Mucosa of descending colon (tissue), 3 donors: ENCODE measurements around the gene MTHFSD. TPM values are rescaled to one million over a fixed set of nuclear protein-coding genes. Genes with fewer than 3 reads are reported as not detected.

Experiments used
- ATAC-seq: fragments of 200-7000 bp; cut with Tn5 transposase; one replicate; pipeline ENCODE4 v1.9.1; 2020; ENCODE audit warnings: mild to moderate bottlenecking, moderate library complexity
- DNase-seq, 3 donors: peaks; one replicate each; pipeline ENCODE4 v3.0.0-alpha.2; 2020
- H3K36me3 ChIP-seq: fragments of 200-600 bp; one replicate; pipeline ENCODE4 v1.8.0; 2021; ENCODE audit warnings: low read depth, mild to moderate bottlenecking
- H3K4me1 ChIP-seq: fragments of 200-600 bp; one replicate; pipeline ENCODE4 v1.8.0; 2021; ENCODE audit warnings: low read depth, mild to moderate bottlenecking
- H3K4me3 ChIP-seq: fragments of 200-600 bp; one replicate; pipeline ENCODE4 v1.8.0; 2021; ENCODE audit warnings: mild to moderate bottlenecking
- H3K9me3 ChIP-seq: fragments of 200-600 bp; one replicate; pipeline ENCODE4 v1.8.0; 2021; ENCODE audit warnings: mild to moderate bottlenecking
- intact Hi-C, 2 donors: fragments of 100-400 bp; cut with DNase I in 1 of 2; cut with micrococcal nuclease in 1 of 2; formaldehyde crosslinking; loops; one replicate each; pipeline versions ENCODE4 v1.11.0 to v1.11.1; 2022; cut with DNase I, micrococcal nuclease
- total RNA-seq, 3 donors: library from RNA; stranded (reverse); fragmentation: NEBNext Ultra II Directional in 2 of 3; extraction: Animal tissue kit (Norgen Biotek cat#: 25700) in 2 of 3; gene quantifications; one replicate each; pipeline versions ENCODE4 v1.2.1 to v1.2.4, GENCODE V29; 2021 to 2023
- TF ChIP-seq, protein P1 (sequence below): fragments of 200-600 bp; IDR thresholded peaks from one replicate; pipeline ENCODE4 v1.8.0; 2022; ENCODE audit warnings: antibody characterized with exemption, mild to moderate bottlenecking
- donor health status: DM: no; HTN: no; CAD: no; lungs with moderate emphysema.
- donor health status: DM: no; HTN: no; CAD: no.
- donor health status: DM: no; HTN: yes; CAD: no.

Gene MTHFSD
- total RNA-seq, 3 donors from 2014 or later, result 22.6 to 30.4 (median 25.5) TPM

DNA sequence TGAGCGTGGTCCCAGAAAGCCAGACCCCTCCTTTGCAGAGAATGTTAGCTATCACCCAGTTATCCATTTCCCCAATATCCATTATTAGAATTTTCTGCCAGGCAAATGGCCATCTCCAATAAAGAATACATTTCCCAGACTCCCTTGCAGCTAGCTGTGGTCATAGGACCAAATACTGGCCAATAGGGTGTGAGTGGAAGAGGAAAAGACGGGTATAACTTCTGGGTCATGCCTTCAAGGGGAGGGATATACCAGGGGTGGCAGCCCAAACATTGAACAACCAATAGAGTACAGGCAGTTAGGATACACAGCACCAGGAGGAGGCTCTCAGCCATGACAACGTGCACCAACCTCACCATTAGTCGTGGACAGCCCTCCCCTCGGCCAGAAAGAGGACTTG is 70.8 kb downstream of the MTHFSD start:
- TF ChIP-seq, protein P1, sequence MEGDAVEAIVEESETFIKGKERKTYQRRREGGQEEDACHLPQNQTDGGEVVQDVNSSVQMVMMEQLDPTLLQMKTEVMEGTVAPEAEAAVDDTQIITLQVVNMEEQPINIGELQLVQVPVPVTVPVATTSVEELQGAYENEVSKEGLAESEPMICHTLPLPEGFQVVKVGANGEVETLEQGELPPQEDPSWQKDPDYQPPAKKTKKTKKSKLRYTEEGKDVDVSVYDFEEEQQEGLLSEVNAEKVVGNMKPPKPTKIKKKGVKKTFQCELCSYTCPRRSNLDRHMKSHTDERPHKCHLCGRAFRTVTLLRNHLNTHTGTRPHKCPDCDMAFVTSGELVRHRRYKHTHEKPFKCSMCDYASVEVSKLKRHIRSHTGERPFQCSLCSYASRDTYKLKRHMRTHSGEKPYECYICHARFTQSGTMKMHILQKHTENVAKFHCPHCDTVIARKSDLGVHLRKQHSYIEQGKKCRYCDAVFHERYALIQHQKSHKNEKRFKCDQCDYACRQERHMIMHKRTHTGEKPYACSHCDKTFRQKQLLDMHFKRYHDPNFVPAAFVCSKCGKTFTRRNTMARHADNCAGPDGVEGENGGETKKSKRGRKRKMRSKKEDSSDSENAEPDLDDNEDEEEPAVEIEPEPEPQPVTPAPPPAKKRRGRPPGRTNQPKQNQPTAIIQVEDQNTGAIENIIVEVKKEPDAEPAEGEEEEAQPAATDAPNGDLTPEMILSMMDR, result no peak
- Histone ChIP-seq H3K4me1 (no peaks in the 10 kb centered on the region), H3K36me3 (no peaks in the 10 kb centered on the region), H3K4me3 (no peak overlapping the region), H3K9me3 (peaks cover 5% of the 10 kb centered on the region)
- DNase-seq (no peak), ATAC-seq (no peak)
- intact Hi-C loops, result no loop called here

DNA sequence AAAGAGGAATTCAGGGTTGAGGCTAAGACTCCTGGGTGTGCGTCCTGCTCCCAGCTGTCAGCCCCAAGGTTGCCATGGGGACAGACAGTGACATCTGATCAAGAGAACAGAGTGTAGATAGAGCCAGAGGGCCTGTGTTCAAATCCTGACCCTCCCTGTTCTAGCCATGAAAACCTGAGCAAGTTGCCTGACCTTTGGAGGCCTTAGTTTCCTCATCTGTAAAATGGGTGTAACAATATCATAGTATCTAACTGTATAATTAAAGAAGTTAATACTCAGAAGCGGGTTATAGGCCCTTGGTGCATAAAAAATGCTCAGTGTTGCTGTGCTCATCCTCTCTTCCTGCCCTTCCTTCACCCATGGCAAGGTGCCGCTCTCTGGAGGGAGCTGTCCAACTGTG is 73.4 kb downstream of the MTHFSD start:
- no peak for DNase-seq
- Histone ChIP-seq H3K4me1 (no peaks in the 10 kb centered on the region), H3K36me3 (no peaks in the 10 kb centered on the region), H3K4me3 (no peak overlapping the region), H3K9me3 (peaks cover 5% of the 10 kb centered on the region)
- intact Hi-C loops, result no loop called here
- TF ChIP-seq, protein P1, result no peak
- no peak for ATAC-seq

DNA sequence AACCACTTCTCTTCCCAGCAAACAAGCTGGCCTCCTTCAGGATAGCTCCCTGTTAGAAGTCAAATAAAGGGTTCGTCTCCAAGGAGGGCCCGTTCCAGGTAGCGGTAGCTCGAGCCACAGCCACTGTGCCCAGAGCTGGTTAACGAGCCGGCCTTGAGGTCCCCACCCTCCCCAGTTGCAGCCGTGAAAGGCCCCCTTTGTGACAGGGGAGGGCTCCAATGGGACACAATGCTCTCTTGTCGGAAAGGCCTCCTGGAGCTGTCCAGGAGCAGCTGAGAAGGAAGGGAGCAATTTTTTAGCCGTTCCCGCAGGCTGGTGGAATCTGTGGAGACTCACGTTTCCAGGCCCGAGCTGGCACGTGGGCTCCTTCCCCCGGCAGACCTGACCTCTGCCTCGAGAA is 74.6 kb downstream of the MTHFSD start:
- Histone ChIP-seq H3K36me3 (no peaks in the 10 kb centered on the region), H3K4me1 (no peaks in the 10 kb centered on the region), H3K9me3 (peaks cover 5% of the 10 kb centered on the region), H3K4me3 (no peak overlapping the region)
- DNase-seq (no peak), ATAC-seq (no peak)
- intact Hi-C loops, result no loop called here
- TF ChIP-seq, protein P1, result no peak

Other genes starting within 250 kb of the MTHFSD start
- 10 to 100 TPM in 1 of 3 donors, 1 to 10 TPM in 2; 6.9 to 85.8 (median 9.9) TPM for gene FOXF1, start 44.7 kb downstream of the MTHFSD start, total RNA-seq
- gene FOXC2, start 11.6 kb upstream of the MTHFSD start, total RNA-seq, result under 1 TPM; 0.23 to 0.67 (median 0.51) TPM
- gene FOXL1, start 23.3 kb upstream of the MTHFSD start, total RNA-seq, result 1 to 10 TPM; 1.1 to 3.6 (median 2.4) TPM